GM21717 (cell line): ENCODE results near the gene MEGF8.

Source experiments
- ATAC-seq: cut with Tn5 transposase; IDR thresholded peaks from one replicate; pipeline ENCODE4 v1.9.1; 2021; ENCODE audit warnings: mild to moderate bottlenecking, moderate library complexity; ENCODE audit not compliant: unreplicated experiment

Gene MEGF8

GRCh38 chr19:42325308-42325895 is at the start of gene MEGF8:
TSS of gene MEGF8 (plus strand) at chr19:42325635. CDS start at chr19:42326244, 609 bp downstream.
- peak; percentile 89 for ATAC-seq

GRCh38 chr19:42276284-42276683 is 49.2 kb upstream of the MEGF8 start:
- no peak for ATAC-seq

GRCh38 chr19:42276821-42277220 is 48.6 kb upstream of the MEGF8 start:
- ATAC-seq: no peak

GRCh38 chr19:42277821-42278451 is 47.5 kb upstream of the MEGF8 start:
- ATAC-seq: no peak

- ATAC-seq: no peak
Measured at GRCh38 chr19:42278452-42279154, 46.8 kb upstream of the MEGF8 start.

- no peak for ATAC-seq
Measured at GRCh38 chr19:42279155-42279901, 46.1 kb upstream of the MEGF8 start.

GRCh38 chr19:42279902-42280814 is 45.3 kb upstream of the MEGF8 start:
- peak; percentile 27 for ATAC-seq

- no peak for ATAC-seq
Measured at GRCh38 chr19:42280815-42281145, 44.7 kb upstream of the MEGF8 start.

- no peak for ATAC-seq
Measured at GRCh38 chr19:42281146-42281826, 44.1 kb upstream of the MEGF8 start.

GRCh38 chr19:42281827-42282762 is 43.3 kb upstream of the MEGF8 start:
- no peak for ATAC-seq

- ATAC-seq: no peak
Measured at GRCh38 chr19:42282819-42283187, 42.6 kb upstream of the MEGF8 start.

- peak; percentile 30 for ATAC-seq
Measured at GRCh38 chr19:42283188-42284065, 42.0 kb upstream of the MEGF8 start.

- ATAC-seq: peak; percentile 20
Measured at GRCh38 chr19:42284066-42284501, 41.4 kb upstream of the MEGF8 start.

- ATAC-seq: no peak
Measured at GRCh38 chr19:42284591-42285341, 40.7 kb upstream of the MEGF8 start.

GRCh38 chr19:42285541-42285941 is 39.9 kb upstream of the MEGF8 start:
- no peak for ATAC-seq

GRCh38 chr19:42285988-42286348 is 39.5 kb upstream of the MEGF8 start:
- no peak for ATAC-seq

- no peak for ATAC-seq
Measured at GRCh38 chr19:42286349-42287016, 39.0 kb upstream of the MEGF8 start.
